HFF-Myc (cell line): ENCODE results near the gene CFAP46.

ENCODE experiments used
- DNase-seq: peaks from one replicate; pipeline ENCODE4 v3.0.0-alpha.2; 2011; ENCODE audit warnings: low read depth; ENCODE audit errors: extremely low read depth
- H3K4me3 ChIP-seq: replicated peaks from 2 replicates; pipeline ENCODE4 v1.5.1; 2011; ENCODE audit warnings: low read depth, mild to moderate bottlenecking, control low read depth, low read length
- CTCF ChIP-seq: IDR thresholded peaks from 2 replicates; pipeline ENCODE4 v1.5.1; 2012; ENCODE audit warnings: mild to moderate bottlenecking, low read depth, low read length, control low read depth; ENCODE audit errors: missing control alignments

CFAP46 gene

GRCh38 chr10:132858121-132859081 is 84.0 kb downstream of the CFAP46 start:
- no peak overlapping the region for H3K4me3 ChIP-seq
- TF ChIP-seq CTCF = no peak
- no peak for DNase-seq

GRCh38 chr10:132856869-132857524 is 85.4 kb downstream of the CFAP46 start:
- no peak for DNase-seq
- no peak overlapping the region for H3K4me3 ChIP-seq
- no peak for TF ChIP-seq CTCF

GRCh38 chr10:132855889-132856288 is 86.5 kb downstream of the CFAP46 start:
- no peak overlapping the region for H3K4me3 ChIP-seq
- no peak for TF ChIP-seq CTCF
- no peak for DNase-seq

- DNase-seq = no peak
- no peak for TF ChIP-seq CTCF
- no peak overlapping the region for H3K4me3 ChIP-seq
Measured at GRCh38 chr10:132851451-132851850, 90.9 kb downstream of the CFAP46 start.

GRCh38 chr10:132850896-132851295 is 91.5 kb downstream of the CFAP46 start:
- DNase-seq = no peak
- no peak for TF ChIP-seq CTCF
- no peak overlapping the region for H3K4me3 ChIP-seq

GRCh38 chr10:132850246-132850645 is 92.1 kb downstream of the CFAP46 start:
- no peak overlapping the region for H3K4me3 ChIP-seq
- TF ChIP-seq CTCF = no peak
- DNase-seq = no peak
